ENCODE results near the gene SPEM3. TPM values are rescaled to one million over a fixed set of nuclear protein-coding genes. Genes with fewer than 3 reads are reported as not detected.
A peak's percentile ranks its signal among the peaks of the same experiment; 100 is the strongest.

SPEM3 gene
- total and polyA plus RNA-seq, 8 donors, result not detected

DNA sequence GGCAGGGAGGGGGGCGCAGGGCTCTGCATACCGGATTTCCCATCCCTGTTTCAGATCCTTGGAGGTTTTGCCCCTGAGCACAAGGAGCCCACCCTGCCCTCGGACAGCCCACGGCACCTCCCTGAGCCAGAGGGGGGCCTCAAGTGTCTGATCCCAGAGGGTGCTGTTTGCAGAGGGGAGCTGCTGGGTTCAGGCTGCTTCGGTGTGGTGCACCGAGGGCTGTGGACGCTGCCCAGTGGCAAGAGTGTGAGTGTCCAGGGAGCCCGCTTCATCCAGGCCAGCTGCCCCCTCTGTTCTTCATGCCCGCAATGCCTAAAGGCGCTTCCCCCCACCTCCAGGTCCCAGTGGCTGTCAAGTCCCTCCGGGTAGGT is 45.3 kb upstream of the SPEM3 start:
- no peak for DNase-seq
- no peak for TF ChIP-seq CTCF (IDR thresholded peaks at IDR 0.05)
- no peak overlapping the region for H3K27ac ChIP-seq
- ATAC-seq, result no peak
- no peak overlapping the region for H3K4me3 ChIP-seq
- no peaks in the 10 kb centered on the region for H3K9me3 ChIP-seq
- FAIRE-seq, result no peak
- no peaks in the 10 kb centered on the region for H3K27me3 ChIP-seq
- H3K36me3 ChIP-seq, result no peaks in the 10 kb centered on the region
- 90 to 92% methylated on average over 11 of the region's 11 CpGs for WGBS, 2 donors
- H3K4me1 ChIP-seq, result peaks cover 6 to 11% (median 8%) of the 10 kb centered on the region in 3 donors
- intact Hi-C loops (cut with DNase I), result no loop called here

DNA sequence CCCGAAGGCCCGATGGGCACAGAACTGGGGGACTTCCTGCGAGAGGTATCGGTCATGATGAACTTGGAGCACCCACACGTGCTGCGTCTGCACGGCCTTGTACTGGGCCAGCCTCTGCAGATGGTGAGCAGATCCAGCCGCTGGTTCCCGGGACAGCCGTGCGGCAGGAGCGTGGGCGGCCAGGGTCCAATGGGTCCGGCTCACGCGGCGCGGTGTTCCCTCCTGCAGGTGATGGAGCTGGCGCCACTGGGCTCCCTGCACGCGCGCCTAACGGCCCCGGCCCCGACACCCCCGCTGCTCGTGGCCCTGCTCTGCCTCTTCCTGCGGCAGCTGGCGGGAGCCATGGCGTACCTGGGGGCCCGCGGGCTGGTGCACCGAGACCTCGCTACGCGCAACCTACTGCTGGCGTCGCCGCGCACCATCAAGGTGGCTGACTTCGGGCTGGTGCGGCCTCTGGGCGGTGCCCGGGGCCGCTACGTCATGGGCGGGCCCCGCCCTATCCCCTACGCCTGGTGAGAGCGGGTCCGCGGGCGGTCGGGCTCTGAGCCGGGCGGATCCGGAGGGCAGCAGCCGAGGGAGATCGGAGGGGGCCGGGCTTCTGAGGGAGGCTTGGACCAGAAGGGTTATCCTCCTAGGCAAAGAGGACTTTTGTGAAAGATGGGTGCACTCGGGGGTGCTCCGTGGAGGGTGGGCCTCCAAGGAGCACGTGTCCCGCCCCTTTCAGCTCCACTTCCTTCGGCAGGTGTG is 44.7 kb upstream of the SPEM3 start:
- peaks cover 6 to 11% (median 8%) of the 10 kb centered on the region in 3 donors for H3K4me1 ChIP-seq
- TF ChIP-seq CTCF (IDR thresholded peaks at IDR 0.05), result no peak
- no peak for DNase-seq
- no peak for FAIRE-seq
- WGBS, 2 donors, result 77 to 82% methylated on average over 65 of the region's 65 CpGs
- peaks cover 0 to 3% (median 0%) of the 10 kb centered on the region in 3 donors for H3K36me3 ChIP-seq
- no peaks in the 10 kb centered on the region for H3K27me3 ChIP-seq
- no peak overlapping the region for H3K27ac ChIP-seq
- ATAC-seq, result peak in 2 of 4 donors; percentile 26 to 29
- no peaks in the 10 kb centered on the region for H3K9me3 ChIP-seq
- peak overlapping the region in 1 of 4 donors; percentile 33 for H3K4me3 ChIP-seq
- intact Hi-C loops (cut with DNase I), result no loop called here

- ATAC-seq, result no peak
- no peak for DNase-seq
- no peak for FAIRE-seq
- intact Hi-C loops (cut with DNase I), result no loop called here
- 84 to 91% methylated on average over 23 of the region's 23 CpGs for WGBS, 2 donors
- no peak for TF ChIP-seq CTCF (IDR thresholded peaks at IDR 0.05)
- H3K4me3 ChIP-seq, result peak overlapping the region in 1 of 4 donors; percentile 33
- no peak overlapping the region for H3K27ac ChIP-seq
- H3K36me3 ChIP-seq, result peaks cover 0 to 10% (median 0%) of the 10 kb centered on the region in 3 donors
- H3K4me1 ChIP-seq, result peaks cover 6 to 11% (median 8%) of the 10 kb centered on the region in 3 donors
- H3K27me3 ChIP-seq, result no peaks in the 10 kb centered on the region
- no peaks in the 10 kb centered on the region for H3K9me3 ChIP-seq
Measured at GRCh38 chr17:7384489-7385081, 44.1 kb upstream of the SPEM3 start.

GRCh38 chr17:7388856-7389255 is 39.8 kb upstream of the SPEM3 start:
- H3K36me3 ChIP-seq, result peaks cover 0 to 10% (median 0%) of the 10 kb centered on the region in 3 donors
- no peaks in the 10 kb centered on the region for H3K27me3 ChIP-seq
- DNase-seq, result no peak
- FAIRE-seq, result no peak
- H3K4me3 ChIP-seq, result no peak overlapping the region
- no peak for TF ChIP-seq CTCF (IDR thresholded peaks at IDR 0.05)
- H3K9me3 ChIP-seq, result no peaks in the 10 kb centered on the region
- H3K27ac ChIP-seq, result no peak overlapping the region
- peaks cover 0 to 3% (median 0%) of the 10 kb centered on the region in 3 donors for H3K4me1 ChIP-seq
- WGBS, 2 donors, result 93 to 96% methylated on average over 10 of the region's 10 CpGs
- intact Hi-C loops (cut with DNase I), result no loop called here
- no peak for ATAC-seq
